Measurements from ENCODE around the gene OPN5. TPM values are rescaled to one million over a fixed set of nuclear protein-coding genes. Genes with fewer than 3 reads are reported as not detected.

Gene OPN5
- total RNA-seq, 1 donor from 2014 or later = not detected

GRCh38 chr6:47789553-47789952 lies 7.7 kb downstream of the OPN5 start:
- intact Hi-C loops (cut with micrococcal nuclease) = loop anchor here (10.0 kb wide), 3 partner anchors 375 to 1625 kb away; no protein-coding TSS in a partner anchor
- Histone ChIP-seq H3K27me3 (ENCODE audit: low read depth) (peaks cover 61% of the 10 kb centered on the region), H3K27ac (replicated peaks) (no peak overlapping the region), H3K36me3 (no peaks in the 10 kb centered on the region), H3K4me3 (no peak overlapping the region), H3K4me1 (peaks cover 7% of the 10 kb centered on the region), H3K9me3 (replicated peaks) (no peaks in the 10 kb centered on the region)
- TF ChIP-seq, protein P1, sequence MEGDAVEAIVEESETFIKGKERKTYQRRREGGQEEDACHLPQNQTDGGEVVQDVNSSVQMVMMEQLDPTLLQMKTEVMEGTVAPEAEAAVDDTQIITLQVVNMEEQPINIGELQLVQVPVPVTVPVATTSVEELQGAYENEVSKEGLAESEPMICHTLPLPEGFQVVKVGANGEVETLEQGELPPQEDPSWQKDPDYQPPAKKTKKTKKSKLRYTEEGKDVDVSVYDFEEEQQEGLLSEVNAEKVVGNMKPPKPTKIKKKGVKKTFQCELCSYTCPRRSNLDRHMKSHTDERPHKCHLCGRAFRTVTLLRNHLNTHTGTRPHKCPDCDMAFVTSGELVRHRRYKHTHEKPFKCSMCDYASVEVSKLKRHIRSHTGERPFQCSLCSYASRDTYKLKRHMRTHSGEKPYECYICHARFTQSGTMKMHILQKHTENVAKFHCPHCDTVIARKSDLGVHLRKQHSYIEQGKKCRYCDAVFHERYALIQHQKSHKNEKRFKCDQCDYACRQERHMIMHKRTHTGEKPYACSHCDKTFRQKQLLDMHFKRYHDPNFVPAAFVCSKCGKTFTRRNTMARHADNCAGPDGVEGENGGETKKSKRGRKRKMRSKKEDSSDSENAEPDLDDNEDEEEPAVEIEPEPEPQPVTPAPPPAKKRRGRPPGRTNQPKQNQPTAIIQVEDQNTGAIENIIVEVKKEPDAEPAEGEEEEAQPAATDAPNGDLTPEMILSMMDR (IDR thresholded peaks at IDR 0.05; ENCODE audit: borderline replicate concordance) = no peak
- no peak for DNase-seq

DNA sequence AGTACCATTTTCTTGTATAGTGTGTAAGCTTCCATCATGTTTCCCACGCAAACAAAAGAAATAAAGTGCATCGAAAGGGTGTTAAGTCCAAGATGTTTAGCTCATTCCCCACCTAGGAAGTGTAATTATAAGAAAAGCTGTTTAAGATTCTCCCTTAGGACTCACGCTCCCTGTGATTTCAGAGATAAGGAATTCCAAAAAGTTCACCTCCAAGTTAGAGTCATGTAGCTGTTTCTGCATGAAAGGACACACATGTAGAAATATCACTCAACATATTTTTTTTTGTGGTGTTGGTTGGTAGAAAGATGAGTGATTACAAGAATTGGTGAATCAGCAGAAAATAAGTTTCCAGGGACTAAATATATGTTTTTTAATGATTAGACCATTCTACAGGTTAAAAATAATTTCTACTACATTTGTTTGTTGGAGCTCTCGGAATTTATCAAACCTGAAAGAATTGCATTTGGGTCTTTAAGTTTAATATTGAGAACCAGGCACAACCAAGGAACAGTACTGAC lies 10.4 kb downstream of the OPN5 start:
- DNase-seq = no peak
- Histone ChIP-seq H3K27me3 (ENCODE audit: low read depth) (peaks cover 41% of the 10 kb centered on the region), H3K4me3 (no peak overlapping the region), H3K27ac (replicated peaks) (no peak overlapping the region), H3K36me3 (no peaks in the 10 kb centered on the region), H3K9me3 (replicated peaks) (no peaks in the 10 kb centered on the region), H3K4me1 (peaks cover 7% of the 10 kb centered on the region)
- TF ChIP-seq, protein P1 (IDR thresholded peaks at IDR 0.05; ENCODE audit: borderline replicate concordance) = no peak
- intact Hi-C loops (cut with micrococcal nuclease) = no loop called here

GRCh38 chr6:47794577-47795135 lies 12.8 kb downstream of the OPN5 start:
- no peak overlapping the region for H3K27ac ChIP-seq (replicated peaks)
- TF ChIP-seq, protein P1 (IDR thresholded peaks at IDR 0.05; ENCODE audit: borderline replicate concordance) = no peak
- no peaks in the 10 kb centered on the region for H3K4me1 ChIP-seq
- H3K9me3 ChIP-seq (replicated peaks) = no peaks in the 10 kb centered on the region
- no peaks in the 10 kb centered on the region for H3K36me3 ChIP-seq
- intact Hi-C loops (cut with micrococcal nuclease) = no loop called here
- no peak overlapping the region for H3K4me3 ChIP-seq
- H3K27me3 ChIP-seq (ENCODE audit: low read depth) = peaks cover 21% of the 10 kb centered on the region
- DNase-seq = no peak

GRCh38 chr6:47801984-47802383 lies 20.2 kb downstream of the OPN5 start:
- no peak overlapping the region for H3K4me3 ChIP-seq
- H3K36me3 ChIP-seq = no peaks in the 10 kb centered on the region
- no peaks in the 10 kb centered on the region for H3K4me1 ChIP-seq
- intact Hi-C loops (cut with micrococcal nuclease) = no loop called here
- H3K27me3 ChIP-seq (ENCODE audit: low read depth) = no peaks in the 10 kb centered on the region
- no peak overlapping the region for H3K27ac ChIP-seq (replicated peaks)
- TF ChIP-seq, protein P1 (IDR thresholded peaks at IDR 0.05; ENCODE audit: borderline replicate concordance) = no peak
- DNase-seq = no peak
- no peaks in the 10 kb centered on the region for H3K9me3 ChIP-seq (replicated peaks)

GRCh38 chr6:47804821-47805220 lies 23.0 kb downstream of the OPN5 start:
- intact Hi-C loops (cut with micrococcal nuclease) = no loop called here
- no peaks in the 10 kb centered on the region for H3K36me3 ChIP-seq
- H3K4me1 ChIP-seq = no peaks in the 10 kb centered on the region

More at GRCh38 chr6:47804821-47805220, 23.0 kb downstream of the OPN5 start:
- no peak overlapping the region for H3K4me3 ChIP-seq
- TF ChIP-seq, protein P1 (IDR thresholded peaks at IDR 0.05; ENCODE audit: borderline replicate concordance) = no peak
- no peaks in the 10 kb centered on the region for H3K9me3 ChIP-seq (replicated peaks)
- no peak overlapping the region for H3K27ac ChIP-seq (replicated peaks)
- H3K27me3 ChIP-seq (ENCODE audit: low read depth) = peaks cover 5% of the 10 kb centered on the region
- DNase-seq = no peak
